HG03521 (cell line): Measurements from ENCODE around the gene OPN1SW.

ENCODE experiments used
- ATAC-seq: cut with Tn5 transposase; IDR thresholded peaks from one replicate; pipeline ENCODE4 v1.9.1; 2021; ENCODE audit warnings: mild to moderate bottlenecking, moderate library complexity; ENCODE audit not compliant: unreplicated experiment

The OPN1SW gene

GRCh38 chr7:128734890-128735289 is 40.7 kb downstream of the OPN1SW start:
- no peak for ATAC-seq

- ATAC-seq = no peak
These were observed 42.3 kb downstream of the OPN1SW start for GRCh38 chr7:128733278-128733645.

- no peak for ATAC-seq
These were observed 42.9 kb downstream of the OPN1SW start for GRCh38 chr7:128732521-128733277.

- no peak for ATAC-seq
These were observed 44.4 kb downstream of the OPN1SW start for GRCh38 chr7:128731184-128731583.

- ATAC-seq = no peak
These were observed 46.1 kb downstream of the OPN1SW start for GRCh38 chr7:128729494-128729893.

- no peak for ATAC-seq
These were observed 47.0 kb downstream of the OPN1SW start for GRCh38 chr7:128728598-128728997.

- no peak for ATAC-seq
These were observed 48.4 kb downstream of the OPN1SW start for GRCh38 chr7:128727239-128727638.

- ATAC-seq = no peak
These were observed 48.9 kb downstream of the OPN1SW start for GRCh38 chr7:128726737-128727072.

GRCh38 chr7:128726059-128726736 is 49.4 kb downstream of the OPN1SW start:
- ATAC-seq = no peak

- ATAC-seq = no peak
These were observed 50.1 kb downstream of the OPN1SW start for GRCh38 chr7:128725531-128725930.

GRCh38 chr7:128724743-128725142 is 50.9 kb downstream of the OPN1SW start:
- no peak for ATAC-seq
